GM19324 (cell line): ENCODE data around the gene STPG4.

Experiments used
- ATAC-seq: cut with Tn5 transposase; IDR thresholded peaks from one replicate; pipeline ENCODE4 v1.9.1; 2021; ENCODE audit warnings: mild to moderate bottlenecking, moderate library complexity; ENCODE audit not compliant: unreplicated experiment, low FRiP score

STPG4 gene

GRCh38 chr2:47093626-47094025 is 61.5 kb downstream of the STPG4 start:
- no peak for ATAC-seq

GRCh38 chr2:47092465-47092864 is 62.6 kb downstream of the STPG4 start:
- no peak for ATAC-seq

- ATAC-seq = no peak
Observed at GRCh38 chr2:47091118-47091517, 64.0 kb downstream of the STPG4 start.

GRCh38 chr2:47089083-47089464 is 66.0 kb downstream of the STPG4 start:
- ATAC-seq = no peak

- no peak for ATAC-seq
Observed at GRCh38 chr2:47088371-47089082, 66.6 kb downstream of the STPG4 start.

- ATAC-seq = no peak
Observed at GRCh38 chr2:47087051-47087450, 68.1 kb downstream of the STPG4 start.

- ATAC-seq = no peak
Observed at GRCh38 chr2:47086571-47086970, 68.5 kb downstream of the STPG4 start.

- ATAC-seq = no peak
Observed at GRCh38 chr2:47086054-47086471, 69.0 kb downstream of the STPG4 start.

GRCh38 chr2:47083886-47084687 is 71.0 kb downstream of the STPG4 start:
- ATAC-seq = no peak

- ATAC-seq = no peak
Observed at GRCh38 chr2:47083485-47083884, 71.6 kb downstream of the STPG4 start.

- no peak for ATAC-seq
Observed at GRCh38 chr2:47083005-47083404, 72.1 kb downstream of the STPG4 start.

- no peak for ATAC-seq
Observed at GRCh38 chr2:47080888-47081301, 74.2 kb downstream of the STPG4 start.

GRCh38 chr2:47079515-47080412 is 75.3 kb downstream of the STPG4 start:
- ATAC-seq = no peak

GRCh38 chr2:47078541-47079482 is 76.3 kb downstream of the STPG4 start:
- no peak for ATAC-seq

- no peak for ATAC-seq
Observed at GRCh38 chr2:47077442-47078117, 77.5 kb downstream of the STPG4 start.

GRCh38 chr2:47076586-47077441 is 78.3 kb downstream of the STPG4 start:
- ATAC-seq = no peak

GRCh38 chr2:47076126-47076506 is 79.0 kb downstream of the STPG4 start:
- no peak for ATAC-seq

GRCh38 chr2:47075361-47076125 is 79.6 kb downstream of the STPG4 start:
- no peak for ATAC-seq
